H1 (cell line): Measurements from ENCODE around the gene APOA1. TPM values are rescaled to one million over a fixed set of nuclear protein-coding genes. Genes with fewer than 3 reads are reported as not detected.

ENCODE experiments used
- CTCF ChIA-PET: fragments of 300-600 bp; sonication (Branson Sonifier 250); formaldehyde crosslinking; loops from one replicate; lab custom pipeline; 2021; ENCODE audit not compliant: partially characterized antibody; lab: Charles Lee
- POLR2A ChIA-PET: fragments of 300-600 bp; sonication (Branson Sonifier 250); formaldehyde crosslinking; loops from one replicate; lab custom pipeline; 2021; ENCODE audit warnings: inconsistent platforms; ENCODE audit not compliant: partially characterized antibody; lab: Charles Lee
- DNase-seq, 2 experiments: peaks; one replicate each; pipeline versions ENCODE4 v3.0.0 to v3.0.0-alpha.2; 2010 to 2022; ENCODE audit warnings: low spot score in 2 of 2, low read depth in 1 of 2, mixed read lengths in 1 of 2
- FAIRE-seq: peaks from 2 replicates; lab custom pipeline; 2011; peaks lifted over from hg19 to GRCh38; lab: Jason Lieb, UNC
- H2AFZ ChIP-seq: 2 replicates; pipeline ENCODE4 v1.8.1; 2012; ENCODE audit warnings: low read length, inconsistent platforms
- H2AK5ac ChIP-seq: 2 replicates; pipeline ENCODE4 v1.6.1; 2013; ENCODE audit warnings: low read depth, low read length
- H2BK120ac ChIP-seq: replicated peaks from 2 replicates; pipeline ENCODE3; 2013; ENCODE audit warnings: low read depth, low read length, inconsistent platforms
- H2BK12ac ChIP-seq: 2 replicates; pipeline ENCODE4 v1.6.1; 2013; ENCODE audit warnings: low read depth, low read length
- H2BK15ac ChIP-seq: 2 replicates; pipeline ENCODE4 v1.6.1; 2013; ENCODE audit warnings: low read length
- H2BK20ac ChIP-seq: 2 replicates; pipeline ENCODE4 v1.6.1; 2013; ENCODE audit warnings: low read length
- H2BK5ac ChIP-seq: 2 replicates; pipeline ENCODE4 v1.6.1; 2013; ENCODE audit warnings: low read depth, low read length
- H3K14ac ChIP-seq: 2 replicates; pipeline ENCODE4 v1.6.1; 2013; ENCODE audit warnings: inconsistent platforms; ENCODE audit not compliant: insufficient read length
- H3K18ac ChIP-seq: 2 replicates; pipeline ENCODE4 v1.6.1; 2013; ENCODE audit warnings: low read length; ENCODE audit errors: extremely low read depth
- H3K23ac ChIP-seq: 2 replicates; pipeline ENCODE4 v1.6.1; 2013; ENCODE audit warnings: inconsistent platforms; ENCODE audit not compliant: insufficient read length
- H3K23me2 ChIP-seq: 2 replicates; pipeline ENCODE4 v1.6.1; 2013; ENCODE audit warnings: low read depth, low read length
- H3K27ac ChIP-seq: 2 replicates; pipeline ENCODE4 v1.6.1; 2011; ENCODE audit warnings: low read depth, low read length, inconsistent platforms
- H3K27me3 ChIP-seq, 4 experiments: replicated peaks in 1 of 4; 1 replicate in 1 of 4; 2 replicates in 3 of 4; pipeline versions ENCODE4 v1.6.1 to v1.8.1; 2011 to 2013; ENCODE audit warnings: low read length in 3 of 4, mild to moderate bottlenecking in 3 of 4, inconsistent platforms in 2 of 4, mixed read lengths in 2 of 4, moderate library complexity in 1 of 4; ENCODE audit not compliant: control insufficient read depth in 3 of 4, insufficient read depth in 3 of 4; ENCODE audit errors: extremely low read depth in 1 of 4
- H3K36me3 ChIP-seq, 4 experiments: 2 replicates each; pipeline versions ENCODE4 v1.6.1 to v1.8.1; 2011 to 2013; ENCODE audit warnings: mild to moderate bottlenecking in 4 of 4, low read length in 3 of 4, moderate library complexity in 2 of 4, control low read depth in 1 of 4, inconsistent platforms in 1 of 4; ENCODE audit not compliant: insufficient read depth in 4 of 4, control insufficient read depth in 2 of 4
- H3K4ac ChIP-seq: replicated peaks from 2 replicates; pipeline ENCODE3; 2013; ENCODE audit warnings: low read length, low read depth, mixed read lengths, inconsistent platforms; ENCODE audit not compliant: insufficient read length
- H3K4me1 ChIP-seq, 4 experiments: replicated peaks in 1 of 4; 1 replicate in 1 of 4; 2 replicates in 3 of 4; pipeline versions ENCODE4 v1.6.1 to v1.8.1; 2011 to 2013; ENCODE audit warnings: low read length in 3 of 4, inconsistent platforms in 2 of 4, mixed read lengths in 1 of 4; ENCODE audit not compliant: insufficient read depth in 4 of 4, control insufficient read depth in 3 of 4
- H3K4me2 ChIP-seq, 2 experiments: 2 replicates each; pipeline versions ENCODE4 v1.6.1 to v1.8.1; 2011 to 2013; ENCODE audit warnings: low read depth in 2 of 2, low read length in 2 of 2, control low read depth in 1 of 2, inconsistent platforms in 1 of 2, mild to moderate bottlenecking in 1 of 2; ENCODE audit not compliant: insufficient read depth in 1 of 2
- H3K4me3 ChIP-seq, 4 experiments: fragments of 200-600, 300-600 bp in 1 of 4; sonication (generic), shearing (Covaris generic), sonication (Bioruptor Twin) in 1 of 4; 2 replicates each; pipeline versions ENCODE4 v1.5.1 to v1.8.1; 2011 to 2016; ENCODE audit warnings: low read length in 4 of 4, low read depth in 3 of 4, control low read depth in 2 of 4, inconsistent platforms in 2 of 4, mild to moderate bottlenecking in 2 of 4, mixed read lengths in 1 of 4, moderate library complexity in 1 of 4; ENCODE audit not compliant: insufficient read depth in 2 of 4; ENCODE audit errors: extremely low read depth in 1 of 4
- H3K56ac ChIP-seq: replicated peaks from 2 replicates; pipeline ENCODE3; 2013; ENCODE audit warnings: low read depth, mild to moderate bottlenecking, mixed read lengths, low read length, inconsistent platforms; ENCODE audit not compliant: insufficient read length
- H3K79me1 ChIP-seq: 2 replicates; pipeline ENCODE4 v1.6.1; 2013; ENCODE audit warnings: low read depth, low read length, control low read depth
- H3K79me2 ChIP-seq, 2 experiments: 2 replicates each; pipeline versions ENCODE4 v1.6.1 to v1.8.1; 2012 to 2013; ENCODE audit warnings: low read length in 2 of 2, mild to moderate bottlenecking in 2 of 2, inconsistent platforms in 1 of 2; ENCODE audit not compliant: insufficient read depth in 2 of 2, control insufficient read depth in 1 of 2
- H3K9ac ChIP-seq, 4 experiments: replicated peaks in 1 of 4; 1 replicate in 1 of 4; 2 replicates in 3 of 4; pipeline versions ENCODE4 v1.6.1 to v1.8.1; 2011 to 2013; ENCODE audit warnings: low read depth in 3 of 4, low read length in 3 of 4, control low read depth in 2 of 4, mild to moderate bottlenecking in 2 of 4, moderate library complexity in 2 of 4, inconsistent platforms in 1 of 4; ENCODE audit errors: extremely low read depth in 1 of 4
- H3K9me3 ChIP-seq, 2 experiments: 2 replicates each; pipeline versions ENCODE4 v1.6.1 to v1.8.1; 2012 to 2013; ENCODE audit warnings: mild to moderate bottlenecking in 2 of 2, moderate library complexity in 2 of 2, control low read depth in 1 of 2, inconsistent platforms in 1 of 2, low read depth in 1 of 2, low read length in 1 of 2, mixed read lengths in 1 of 2; ENCODE audit not compliant: insufficient read depth in 2 of 2
- H4K20me1 ChIP-seq, 2 experiments: replicated peaks in 1 of 2; 2 replicates each; pipeline versions ENCODE3 to v1.8.1; 2011 to 2013; ENCODE audit warnings: inconsistent platforms in 2 of 2, low read length in 2 of 2, mild to moderate bottlenecking in 1 of 2; ENCODE audit not compliant: insufficient read depth in 2 of 2, control insufficient read depth in 1 of 2
- H4K5ac ChIP-seq: 2 replicates; pipeline ENCODE4 v1.6.1; 2013; ENCODE audit warnings: low read length, low read depth, mixed read lengths, inconsistent platforms; ENCODE audit not compliant: insufficient read length
- H4K8ac ChIP-seq: 2 replicates; pipeline ENCODE4 v1.8.0; 2013; ENCODE audit warnings: mild to moderate bottlenecking, moderate library complexity, low read length, inconsistent platforms; ENCODE audit not compliant: insufficient read depth; ENCODE audit errors: extremely low read depth
- H4K91ac ChIP-seq: replicated peaks from 2 replicates; pipeline ENCODE3; 2013; ENCODE audit warnings: low read length, mixed read lengths, inconsistent platforms; ENCODE audit not compliant: insufficient read length
- BCL11A ChIP-seq, 2 experiments: IDR thresholded peaks; one replicate each; pipeline ENCODE4 v1.6.1; 2011; ENCODE audit warnings: low read depth in 2 of 2, low read length in 2 of 2, mild to moderate bottlenecking in 2 of 2
- CEBPB ChIP-seq: IDR thresholded peaks from 2 replicates; pipeline ENCODE4 v1.6.1; 2012; ENCODE audit warnings: low read depth, low read length
- CHD2 ChIP-seq: IDR thresholded peaks from 2 replicates; pipeline ENCODE4 v1.6.1; 2012; ENCODE audit warnings: low read length, improper control_type of control experiment
- HDAC6 ChIP-seq: IDR thresholded peaks from one replicate; pipeline ENCODE4 v1.7.1; 2012; ENCODE audit warnings: low read depth, mild to moderate bottlenecking, inconsistent platforms, low read length, moderate library complexity
- MAFK ChIP-seq: IDR thresholded peaks from 2 replicates; pipeline ENCODE4 v1.6.1; 2012; ENCODE audit warnings: low read depth, mild to moderate bottlenecking, improper control_type of control experiment, low read length
- MAX ChIP-seq: IDR thresholded peaks from 2 replicates; pipeline ENCODE4 v1.6.1; 2012; ENCODE audit warnings: inconsistent platforms
- NANOG ChIP-seq: IDR thresholded peaks from 2 replicates; pipeline ENCODE4 v1.6.1; 2011; ENCODE audit warnings: low read length, low read depth, mild to moderate bottlenecking, inconsistent platforms; ENCODE audit not compliant: insufficient read depth, poor library complexity, severe bottlenecking
- POLR2AphosphoS5 ChIP-seq: IDR thresholded peaks from 2 replicates; pipeline ENCODE4 v1.6.1; 2011; ENCODE audit warnings: low read depth, low read length
- RNF2 ChIP-seq: fragments of 200-900, 300-1000 bp; sonication (generic); IDR thresholded peaks from 2 replicates; pipeline ENCODE4 v1.7.1; 2016; ENCODE audit warnings: borderline replicate concordance, low read depth, mild to moderate bottlenecking, antibody characterized with exemption, low read length; ENCODE audit not compliant: poor library complexity, severe bottlenecking; ENCODE audit errors: missing control alignments
- SIRT6 ChIP-seq: IDR thresholded peaks from one replicate; pipeline ENCODE4 v1.7.1; 2012; ENCODE audit warnings: low read length, inconsistent platforms
- WGBS, 2 experiments: shearing (Covaris generic) in 1 of 2; methylation state at CpG; one replicate each; pipeline versions ENCODE4 v1.1.6 to v1.1.7; 2013 to 2015; ENCODE audit warnings: low lambda C conversion rate in 2 of 2, mixed read lengths in 2 of 2, inconsistent platforms in 1 of 2, low coverage in 1 of 2, missing lambda C conversion rate in 1 of 2; ENCODE audit not compliant: insufficient replicate concordance in 2 of 2, insufficient coverage in 1 of 2, insufficient read length in 1 of 2; ENCODE audit errors: extremely low coverage in 1 of 2, missing lambda C conversion rate in 1 of 2; 5-methylcytosine and 5-hydroxymethylcytosine counted together
- polyA plus RNA-seq, 7 experiments: library from polyadenylated mRNA; depleted of rRNA in 3 of 7; stranded (reverse) in 5 of 7; unstranded in 2 of 7; fragments of >200 nt in 5 of 7; fragments of 200-250 nt in 2 of 7; gene quantifications; 1 replicate in 5 of 7; 2 replicates in 1 of 7; 4 replicates in 1 of 7; pipeline versions ENCODE4 v1.2.1 to v1.2.3, GENCODE V29; 2011 to 2013; ENCODE audit warnings: missing spikeins in 2 of 7, mixed read lengths in 2 of 7
- total RNA-seq: library from RNA; stranded (reverse); fragmentation: NEBNext Ultra II Directional; extraction: Animal tissue kit (Norgen Biotek cat#: 25700); gene quantifications from 2 replicates; pipeline ENCODE4 v1.2.1, GENCODE V29; 2021

Gene APOA1
- total and polyA plus RNA-seq, 2 of the 8 experiments (the other 6 are each of a cell fraction or from before 2014, with no cell fraction given), result 0.80 TPM; not detected in 1

- no peaks in the 10 kb centered on the region for H3K9me3 ChIP-seq
- H3K4me1 ChIP-seq, result no peaks in the 10 kb centered on the region
- no peak overlapping the region for H3K27ac ChIP-seq
- H2BK12ac ChIP-seq, result no peak overlapping the region
- no peak overlapping the region for H4K5ac ChIP-seq
- no peak overlapping the region for H2AFZ ChIP-seq
- no peak overlapping the region for H3K9ac ChIP-seq
- POLR2A ChIA-PET, result interaction anchor here (0.7 kb wide), 1 partner anchor 24 kb away, joined by 4 read pairs; no protein-coding TSS in a partner anchor
- H3K4me2 ChIP-seq, result no peak overlapping the region
- H4K20me1 ChIP-seq, result no peaks in the 10 kb centered on the region
- no peak overlapping the region for H3K4me3 ChIP-seq
- H2AK5ac ChIP-seq, result no peak overlapping the region
- DNase-seq (no peak), FAIRE-seq (no peak)
- H4K8ac ChIP-seq, result no peak overlapping the region
- TF ChIP-seq RNF2 (no peak), MAX (no peak), BCL11A (IDR thresholded peaks at IDR 0.05; ENCODE audit: low read depth in 2 of 2, low read length in 2 of 2) (no peak), CHD2 (no peak), NANOG (no peak), MAFK (no peak), POLR2AphosphoS5 (no peak), SIRT6 (no peak), HDAC6 (no peak), CEBPB (no peak)
- no peak overlapping the region for H3K14ac ChIP-seq
- no peaks in the 10 kb centered on the region for H3K36me3 ChIP-seq
- H3K23me2 ChIP-seq, result no peaks in the 10 kb centered on the region; the same call in 1 of the 2 replicates
- no peak overlapping the region for H4K91ac ChIP-seq
- H2BK120ac ChIP-seq, result no peak overlapping the region
- CTCF ChIA-PET, result interaction anchor here (0.7 to 1.8 kb wide), 5 partner anchors 9 to 327 kb away, joined by 3 to 5 read pairs (median 3); partner anchors contain the start of gene APOA1
- no peaks in the 10 kb centered on the region for H3K79me1 ChIP-seq
- no peak overlapping the region for H3K23ac ChIP-seq
- no peak overlapping the region for H3K56ac ChIP-seq
- no peak overlapping the region for H2BK5ac ChIP-seq
- H3K79me2 ChIP-seq, result no peaks in the 10 kb centered on the region
- no peak overlapping the region for H2BK20ac ChIP-seq
- no peak overlapping the region for H3K4ac ChIP-seq
- 97% methylated on average over 4 of the region's 4 CpGs; no CpG with 5 or more reads in 1 of the 2 experiments for WGBS, 2 experiments
- no peak overlapping the region for H3K18ac ChIP-seq
- H2BK15ac ChIP-seq, result no peak overlapping the region
- no peaks in the 10 kb centered on the region for H3K27me3 ChIP-seq
These were observed 25.3 kb downstream of the APOA1 start for GRCh38 chr11:116812109-116812508.
